Smooth muscle cell (in vitro differentiated cells): Measurements from ENCODE around the gene MRTFB. TPM values are rescaled to one million over a fixed set of nuclear protein-coding genes. Genes with fewer than 3 reads are reported as not detected.

Source experiments
- DNase-seq: peaks from one replicate; lab custom pipeline; 2025; ENCODE audit not compliant: unreplicated experiment; lab: John Stamatoyannopoulos, UW
- H2AFZ ChIP-seq: fragments of 200-600 bp; sonication (generic); 2 replicates; pipeline ENCODE4 v1.6.0; 2016; ENCODE audit warnings: antibody characterized with exemption, low read depth, mild to moderate bottlenecking
- H3F3A ChIP-seq: fragments of 200-600 bp; sonication (generic); 2 replicates; pipeline ENCODE4 v1.6.0; 2017; ENCODE audit warnings: antibody characterized with exemption, low read depth
- H3K27ac ChIP-seq: fragments of 200-600 bp; sonication (generic); 2 replicates; pipeline ENCODE4 v1.5.1; 2016; ENCODE audit warnings: low read depth, mild to moderate bottlenecking
- H3K27me3 ChIP-seq: fragments of 200-600 bp; sonication (generic); 2 replicates; pipeline ENCODE4 v1.6.1; 2016; ENCODE audit warnings: low read depth, mild to moderate bottlenecking
- H3K36me3 ChIP-seq: fragments of 200-600 bp; sonication (generic); 2 replicates; pipeline ENCODE4 v1.5.1; 2016; ENCODE audit warnings: low read depth
- H3K4me1 ChIP-seq: fragments of 200-600 bp; sonication (generic); 2 replicates; pipeline ENCODE4 v1.5.1; 2016; ENCODE audit warnings: low read depth
- H3K4me2 ChIP-seq: fragments of 200-600 bp; sonication (generic); 2 replicates; pipeline ENCODE4 v1.6.0; 2016; ENCODE audit warnings: mild to moderate bottlenecking
- H3K4me3 ChIP-seq: fragments of 200-600 bp; sonication (generic); 2 replicates; pipeline ENCODE4 v1.5.1; 2016; ENCODE audit warnings: mild to moderate bottlenecking
- H3K79me2 ChIP-seq: fragments of 200-600 bp; sonication (generic); 2 replicates; pipeline ENCODE4 v1.6.0; 2016; ENCODE audit warnings: low read depth, mild to moderate bottlenecking
- H3K9ac ChIP-seq: fragments of 200-600 bp; sonication (generic); 2 replicates; pipeline ENCODE4 v1.6.0; 2016; ENCODE audit warnings: low read depth
- H3K9me3 ChIP-seq: fragments of 200-600 bp; sonication (generic); replicated peaks from 2 replicates; pipeline ENCODE4 v1.5.1; 2016; ENCODE audit warnings: low read depth
- H4K20me1 ChIP-seq: fragments of 200-600 bp; sonication (generic); 2 replicates; pipeline ENCODE4 v1.6.0; 2016; ENCODE audit warnings: low read depth
- CTCF ChIP-seq: fragments of 200-600 bp; sonication (generic); IDR thresholded peaks from 2 replicates; pipeline ENCODE4 v1.5.1; 2017; ENCODE audit warnings: borderline replicate concordance, mild to moderate bottlenecking, antibody characterized with exemption; ENCODE audit not compliant: insufficient read depth, poor library complexity, severe bottlenecking
- WGBS: methylation state at CpG from one replicate; pipeline ENCODE4 v1.1.7; 2016; ENCODE audit warnings: low lambda C conversion rate; 5-methylcytosine and 5-hydroxymethylcytosine counted together
- polyA plus RNA-seq: library from polyadenylated mRNA; unstranded; fragments of >200 nt; fragmentation: Nextera tagmentation; extraction: Ambion mirVana; gene quantifications from 2 replicates; pipeline ENCODE4 v1.2.1, GENCODE V29; 2016
- total RNA-seq: library from RNA; depleted of rRNA; stranded (reverse); fragments of >200 nt; gene quantifications from 2 replicates; pipeline ENCODE4 v1.2.3, GENCODE V29; 2014

The MRTFB gene
- total and polyA plus RNA-seq, 2 experiments from 2014 or later: 6.8 to 22.6 TPM

- Histone ChIP-seq H3K4me1 (no peaks in the 10 kb centered on the region), H4K20me1 (peaks cover 20% of the 10 kb centered on the region), H3K27ac (no peak overlapping the region), H3K4me3 (no peak overlapping the region), H3K27me3 (no peaks in the 10 kb centered on the region), H2AFZ (no peak overlapping the region), H3K79me2 (peaks cover 3% of the 10 kb centered on the region), H3F3A (no peaks in the 10 kb centered on the region), H3K4me2 (no peak overlapping the region), H3K9me3 (no peaks in the 10 kb centered on the region), H3K9ac (no peak overlapping the region), H3K36me3 (peaks cover 8% of the 10 kb centered on the region)
- WGBS: 95% methylated on average over 6 of the region's 6 CpGs
- no peak for TF ChIP-seq CTCF
- no peak for DNase-seq
These were observed 140.9 kb downstream of the MRTFB start for GRCh38 chr16:14211856-14212543.

- H3K27ac ChIP-seq: no peak overlapping the region
- WGBS: 94% methylated on average over 3 of the region's 3 CpGs
- H3K4me2 ChIP-seq: no peak overlapping the region
- H3K36me3 ChIP-seq: peaks cover 19% of the 10 kb centered on the region
- H3K27me3 ChIP-seq: no peaks in the 10 kb centered on the region
- no peaks in the 10 kb centered on the region for H3K79me2 ChIP-seq
- no peak overlapping the region for H3K4me3 ChIP-seq
- no peak for TF ChIP-seq CTCF
- H3K9me3 ChIP-seq: no peaks in the 10 kb centered on the region
- H3K4me1 ChIP-seq: no peaks in the 10 kb centered on the region
- no peak overlapping the region for H2AFZ ChIP-seq
- H3F3A ChIP-seq: no peaks in the 10 kb centered on the region
- no peak for DNase-seq
- H4K20me1 ChIP-seq: no peaks in the 10 kb centered on the region
- H3K9ac ChIP-seq: no peak overlapping the region
These were observed 144.8 kb downstream of the MRTFB start for GRCh38 chr16:14215941-14216340.

- no peak for DNase-seq
- no peaks in the 10 kb centered on the region for H3K27me3 ChIP-seq
- no peaks in the 10 kb centered on the region for H3K79me2 ChIP-seq
- no peak overlapping the region for H3K4me2 ChIP-seq
- 89% methylated on average over 3 of the region's 3 CpGs for WGBS
- no peak overlapping the region for H2AFZ ChIP-seq
- H3K27ac ChIP-seq: no peak overlapping the region
- H3K9me3 ChIP-seq: no peaks in the 10 kb centered on the region
- H3K4me3 ChIP-seq: no peak overlapping the region
- TF ChIP-seq CTCF: no peak
- peaks cover 43% of the 10 kb centered on the region for H3K36me3 ChIP-seq
- H4K20me1 ChIP-seq: no peaks in the 10 kb centered on the region
- no peaks in the 10 kb centered on the region for H3K4me1 ChIP-seq
- H3F3A ChIP-seq: no peaks in the 10 kb centered on the region
- no peak overlapping the region for H3K9ac ChIP-seq
These were observed 148.9 kb downstream of the MRTFB start for GRCh38 chr16:14219983-14220382.

- H4K20me1 ChIP-seq: no peaks in the 10 kb centered on the region
- DNase-seq: no peak
- H3K27ac ChIP-seq: no peak overlapping the region
- H3K36me3 ChIP-seq: peaks cover 34% of the 10 kb centered on the region
- 95% methylated on average over 2 of the region's 2 CpGs for WGBS
- no peaks in the 10 kb centered on the region for H3K4me1 ChIP-seq
- no peaks in the 10 kb centered on the region for H3K27me3 ChIP-seq
- no peak overlapping the region for H3K4me3 ChIP-seq
- no peaks in the 10 kb centered on the region for H3K79me2 ChIP-seq
- H3K4me2 ChIP-seq: no peak overlapping the region
- no peaks in the 10 kb centered on the region for H3K9me3 ChIP-seq
- TF ChIP-seq CTCF: no peak
- H3K9ac ChIP-seq: no peak overlapping the region
- H3F3A ChIP-seq: no peaks in the 10 kb centered on the region
- H2AFZ ChIP-seq: no peak overlapping the region
These were observed 152.5 kb downstream of the MRTFB start for GRCh38 chr16:14223632-14224031.
